Neural progenitor cell (in vitro differentiated cells): ENCODE data around the gene GRID1. TPM values are rescaled to one million over a fixed set of nuclear protein-coding genes. Genes with fewer than 3 reads are reported as not detected.

Experiments used
- DNase-seq: peaks from one replicate; pipeline ENCODE4 v3.0.0-alpha.2; 2016; ENCODE audit warnings: low spot score
- H2AFZ ChIP-seq: fragments of 200-600 bp; sonication (generic); replicated peaks from 2 replicates; pipeline ENCODE4 v1.6.1; 2016; ENCODE audit warnings: antibody characterized with exemption
- H3F3A ChIP-seq: fragments of 200-600 bp; sonication (generic); 2 replicates; pipeline ENCODE4 v1.6.1; 2016; ENCODE audit warnings: antibody characterized with exemption, low read depth
- H3K27ac ChIP-seq: fragments of 200-600 bp; sonication (generic); 2 replicates; pipeline ENCODE4 v1.5.1; 2016; ENCODE audit warnings: mild to moderate bottlenecking
- H3K27me3 ChIP-seq: fragments of 200-600 bp; sonication (generic); 2 replicates; pipeline ENCODE4 v1.6.1; 2016; ENCODE audit warnings: mild to moderate bottlenecking, moderate library complexity
- H3K36me3 ChIP-seq: fragments of 200-600 bp; sonication (generic); 2 replicates; pipeline ENCODE4 v1.5.1; 2016
- H3K4me1 ChIP-seq: fragments of 200-600 bp; sonication (generic); 2 replicates; pipeline ENCODE4 v1.6.1; 2016; ENCODE audit warnings: mixed run types
- H3K4me2 ChIP-seq: fragments of 200-600 bp; sonication (generic); 2 replicates; pipeline ENCODE4 v1.6.1; 2016
- H3K4me3 ChIP-seq: fragments of 200-600 bp; sonication (generic); 2 replicates; pipeline ENCODE4 v1.5.1; 2016
- H3K79me2 ChIP-seq: fragments of 200-600 bp; sonication (generic); 2 replicates; pipeline ENCODE4 v1.6.1; 2016; ENCODE audit warnings: low read depth
- H3K9ac ChIP-seq: fragments of 200-600 bp; sonication (generic); 2 replicates; pipeline ENCODE4 v1.6.1; 2016
- H3K9me3 ChIP-seq: fragments of 200-600 bp; sonication (generic); 2 replicates; pipeline ENCODE4 v1.5.1; 2016; ENCODE audit warnings: low read depth
- H4K20me1 ChIP-seq: fragments of 200-600 bp; sonication (generic); 2 replicates; pipeline ENCODE4 v1.6.1; 2016; ENCODE audit warnings: low read depth
- H3K27ac Mint-ChIP-seq: 3 replicates; pipeline ENCODE4 v1.8.0; 2021; ENCODE audit warnings: mixed read lengths
- H3K27me3 Mint-ChIP-seq: 2 replicates; pipeline ENCODE4 v1.8.0; 2022; ENCODE audit warnings: low read depth, mild to moderate bottlenecking, inconsistent platforms, moderate library complexity, mixed read lengths; ENCODE audit not compliant: insufficient read depth
- H3K36me3 Mint-ChIP-seq: 3 replicates; pipeline ENCODE4 v1.8.0; 2021; ENCODE audit warnings: mixed read lengths
- H3K4me1 Mint-ChIP-seq: 3 replicates; pipeline ENCODE4 v1.8.0; 2021; ENCODE audit warnings: mixed read lengths
- H3K4me3 Mint-ChIP-seq: 3 replicates; pipeline ENCODE4 v1.8.0; 2021; ENCODE audit warnings: mild to moderate bottlenecking, moderate library complexity, mixed read lengths
- H3K9me3 Mint-ChIP-seq: 3 replicates; pipeline ENCODE4 v1.8.0; 2020; ENCODE audit warnings: mixed read lengths
- CTCF ChIP-seq: fragments of 200-600 bp; sonication (generic); IDR thresholded peaks from 2 replicates; pipeline ENCODE4 v1.5.1; 2017; ENCODE audit warnings: antibody characterized with exemption, mild to moderate bottlenecking
- EZH2 ChIP-seq: fragments of 200-600 bp; sonication (generic); IDR thresholded peaks from 2 replicates; pipeline ENCODE4 v1.6.1; 2017; ENCODE audit warnings: antibody characterized with exemption, mild to moderate bottlenecking, moderate library complexity
- EZH2phosphoT487 ChIP-seq: fragments of 200-600 bp; sonication (generic); IDR thresholded peaks from 2 replicates; pipeline ENCODE4 v1.6.1; 2017; ENCODE audit warnings: antibody characterized with exemption
- total RNA-seq: library from RNA; depleted of rRNA; stranded (reverse); fragments of >200 nt; gene quantifications from 2 replicates; pipeline ENCODE4 v1.2.3, GENCODE V29; 2015; ENCODE audit warnings: low replicate concordance

GRID1 gene
- total RNA-seq, 1 donor from 2014 or later: not detected

GRCh38 chr10:86030312-86030711 lies 336.3 kb downstream of the GRID1 start:
- no peak overlapping the region for H3K4me3 Mint-ChIP-seq
- H3K9ac ChIP-seq: no peak overlapping the region
- no peaks in the 10 kb centered on the region for H3F3A ChIP-seq
- no peaks in the 10 kb centered on the region for H3K36me3 Mint-ChIP-seq
- no peaks in the 10 kb centered on the region for H3K36me3 ChIP-seq
- no peaks in the 10 kb centered on the region for H3K27me3 ChIP-seq
- H3K9me3 Mint-ChIP-seq: peaks cover 26% of the 10 kb centered on the region
- no peak overlapping the region for H3K4me3 ChIP-seq
- no peaks in the 10 kb centered on the region for H3K4me1 Mint-ChIP-seq
- H4K20me1 ChIP-seq: no peaks in the 10 kb centered on the region
- no peaks in the 10 kb centered on the region for H3K9me3 ChIP-seq
- no peak for TF ChIP-seq CTCF
- no peak for TF ChIP-seq EZH2
- TF ChIP-seq EZH2phosphoT487: no peak
- DNase-seq: no peak
- H3K27ac ChIP-seq: no peak overlapping the region
- no peak overlapping the region for H3K27ac Mint-ChIP-seq
- H3K4me2 ChIP-seq: no peak overlapping the region
- no peak overlapping the region for H2AFZ ChIP-seq
- peaks cover 2% of the 10 kb centered on the region for H3K27me3 Mint-ChIP-seq
- no peaks in the 10 kb centered on the region for H3K4me1 ChIP-seq
- no peaks in the 10 kb centered on the region for H3K79me2 ChIP-seq

GRCh38 chr10:86027346-86027745 lies 339.2 kb downstream of the GRID1 start:
- H3K27ac Mint-ChIP-seq: no peak overlapping the region
- H3K27me3 Mint-ChIP-seq: no peaks in the 10 kb centered on the region
- H3K36me3 Mint-ChIP-seq: no peaks in the 10 kb centered on the region
- H3K4me1 Mint-ChIP-seq: no peaks in the 10 kb centered on the region
- Histone ChIP-seq H3K79me2 (no peaks in the 10 kb centered on the region), H3F3A (no peaks in the 10 kb centered on the region), H3K36me3 (no peaks in the 10 kb centered on the region), H3K4me3 (no peak overlapping the region), H3K4me2 (no peak overlapping the region), H3K27ac (no peak overlapping the region), H4K20me1 (no peaks in the 10 kb centered on the region), H3K9ac (no peak overlapping the region), H3K4me1 (no peaks in the 10 kb centered on the region), H2AFZ (no peak overlapping the region), H3K27me3 (no peaks in the 10 kb centered on the region), H3K9me3 (no peaks in the 10 kb centered on the region)
- H3K9me3 Mint-ChIP-seq: peaks cover 26% of the 10 kb centered on the region
- no peak for DNase-seq
- TF ChIP-seq CTCF (no peak), EZH2phosphoT487 (no peak), EZH2 (no peak)
- H3K4me3 Mint-ChIP-seq: no peak overlapping the region

GRCh38 chr10:86025509-86025908 lies 341.1 kb downstream of the GRID1 start:
- Mint-ChIP-seq H3K9me3 (peaks cover 12% of the 10 kb centered on the region), H3K27me3 (no peaks in the 10 kb centered on the region), H3K27ac (no peak overlapping the region), H3K4me1 (no peaks in the 10 kb centered on the region), H3K4me3 (no peak overlapping the region), H3K36me3 (no peaks in the 10 kb centered on the region)
- DNase-seq: no peak
- Histone ChIP-seq H3K4me2 (no peak overlapping the region), H2AFZ (no peak overlapping the region), H3K4me3 (no peak overlapping the region), H4K20me1 (no peaks in the 10 kb centered on the region), H3K79me2 (no peaks in the 10 kb centered on the region), H3K27me3 (no peaks in the 10 kb centered on the region), H3K9me3 (no peaks in the 10 kb centered on the region), H3F3A (no peaks in the 10 kb centered on the region), H3K36me3 (no peaks in the 10 kb centered on the region), H3K9ac (no peak overlapping the region), H3K27ac (no peak overlapping the region), H3K4me1 (no peaks in the 10 kb centered on the region)
- TF ChIP-seq CTCF: no peak
- no peak for TF ChIP-seq EZH2
- TF ChIP-seq EZH2phosphoT487: no peak
